Stimulated activated naive CD8-positive, alpha-beta T cell treated with anti-CD3 and anti-CD28 coated beads, Interleukin-15, Interleukin-2, amounts not matched to agents 100 U/mL and 50 U/mL, for 24 hours (primary cell): ENCODE measurements around the gene CHMP1A.

ENCODE experiments used
- ATAC-seq: fragments of 150-1000 bp; cut with Tn5 transposase; one replicate; pipeline ENCODE4 v1.10.0; 2021
- DNase-seq: peaks from one replicate; pipeline ENCODE4 v3.0.0; 2021

CHMP1A gene

GRCh38 chr16:89623511-89624261, 33.8 kb downstream of the CHMP1A start:
- DNase-seq (no peak), ATAC-seq (no peak)

- ATAC-seq: no peak
- DNase-seq: no peak
Measured at GRCh38 chr16:89621698-89622409, 35.7 kb downstream of the CHMP1A start.

GRCh38 chr16:89621136-89621697, 36.3 kb downstream of the CHMP1A start:
- ATAC-seq (no peak), DNase-seq (no peak)

GRCh38 chr16:89620406-89620841, 37.1 kb downstream of the CHMP1A start:
- DNase-seq: no peak
- no peak for ATAC-seq

- DNase-seq (no peak), ATAC-seq (no peak)
Measured at GRCh38 chr16:89619840-89620239, 37.7 kb downstream of the CHMP1A start.

GRCh38 chr16:89618109-89618998, 39.2 kb downstream of the CHMP1A start:
- ATAC-seq (no peak), DNase-seq (no peak)

GRCh38 chr16:89617036-89617435, 40.5 kb downstream of the CHMP1A start:
- DNase-seq: no peak
- ATAC-seq: no peak

DNA sequence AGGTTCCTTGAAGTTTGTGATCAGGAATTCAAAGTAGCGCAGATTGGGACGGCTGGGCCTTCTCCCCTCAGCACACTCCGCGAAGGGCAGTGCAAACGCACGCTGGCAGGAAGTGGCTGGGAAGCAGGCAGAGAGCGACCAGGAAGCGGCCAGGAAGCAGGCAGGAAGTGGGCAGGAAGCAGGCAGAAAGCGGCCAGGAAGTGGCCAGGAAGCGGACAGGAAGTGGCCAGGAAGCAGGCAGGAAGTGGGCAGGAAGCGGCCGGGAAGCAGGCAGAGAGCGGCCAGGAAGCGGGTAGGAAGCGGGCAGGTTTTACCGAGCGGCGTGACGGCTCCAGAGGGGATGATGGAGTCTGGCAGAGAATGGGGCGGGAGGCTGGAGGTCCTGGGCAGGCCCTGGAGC, 40.9 kb downstream of the CHMP1A start:
- ATAC-seq (no peak), DNase-seq (no peak)

GRCh38 chr16:89615596-89616090, 41.9 kb downstream of the CHMP1A start:
- DNase-seq: peak; percentile 52

DNA sequence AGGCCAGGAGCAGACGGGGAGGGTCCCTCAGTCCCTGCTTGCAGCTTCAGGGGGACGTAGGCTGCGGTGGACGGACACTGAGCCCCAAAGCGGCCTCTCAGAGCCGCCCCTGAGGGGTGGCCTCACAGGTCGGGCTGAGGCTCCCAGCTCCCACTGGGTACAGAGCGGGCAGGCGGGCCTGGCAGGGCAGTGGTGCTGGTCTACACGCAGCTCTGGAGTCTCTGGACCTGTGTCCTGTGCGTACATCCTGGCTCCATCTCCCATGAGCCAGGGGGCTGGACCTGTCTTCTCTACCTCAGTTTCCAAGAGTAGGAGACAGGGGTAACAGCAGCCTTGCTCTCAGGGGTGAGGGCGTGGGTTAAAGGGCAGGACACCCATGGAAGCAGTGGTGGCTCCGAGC, 42.3 kb downstream of the CHMP1A start:
- DNase-seq (no peak), ATAC-seq (no peak)

More at GRCh38 chr16:89615596-89616090, 41.9 kb downstream of the CHMP1A start:
- ATAC-seq: no peak

GRCh38 chr16:89613954-89614459, 43.5 kb downstream of the CHMP1A start:
- ATAC-seq: no peak
- DNase-seq: no peak

DNA sequence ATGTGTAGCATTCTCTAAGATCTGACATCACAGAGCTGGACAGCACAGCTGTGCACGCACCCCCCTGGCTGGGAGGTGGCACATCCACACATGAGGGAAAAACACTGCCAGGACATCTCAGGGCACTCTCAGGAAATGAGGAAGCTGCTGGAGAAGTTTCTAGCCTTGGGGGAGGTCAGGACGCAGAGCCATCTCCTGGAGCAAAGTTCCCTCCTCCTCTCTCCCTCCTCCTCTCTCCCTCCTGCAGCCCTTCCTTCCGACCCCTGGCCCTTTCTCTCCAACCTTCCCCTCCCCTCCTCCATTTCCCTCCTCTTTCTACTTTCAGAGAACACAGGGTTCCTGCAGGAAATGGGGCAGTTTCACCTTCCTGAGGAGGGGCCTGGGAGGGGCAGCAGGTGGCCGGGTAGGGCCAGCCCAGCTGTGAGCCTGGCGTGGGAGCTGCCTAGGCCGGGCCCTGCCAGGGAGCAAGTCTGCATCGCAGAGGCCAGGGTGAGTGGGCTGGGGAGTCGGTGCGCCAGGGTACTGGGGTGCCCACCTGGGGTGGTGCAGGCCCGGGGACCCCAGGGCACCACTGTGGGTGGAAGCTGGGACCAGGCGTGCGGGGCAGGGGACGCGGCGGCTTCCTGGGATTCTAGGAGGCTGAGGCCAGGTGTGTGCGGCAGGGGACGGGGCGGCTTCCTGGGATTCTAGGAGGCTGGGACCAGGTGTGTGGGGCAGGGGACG, 44.1 kb downstream of the CHMP1A start, which contains the start of gene DPEP1:
Gene DPEP1 (plus strand): TSS at position 412 of the 723 bp plus-strand sequence. CDS start 16,769 bp downstream, outside the sequence.
- DNase-seq: no peak
- ATAC-seq: no peak

DNA sequence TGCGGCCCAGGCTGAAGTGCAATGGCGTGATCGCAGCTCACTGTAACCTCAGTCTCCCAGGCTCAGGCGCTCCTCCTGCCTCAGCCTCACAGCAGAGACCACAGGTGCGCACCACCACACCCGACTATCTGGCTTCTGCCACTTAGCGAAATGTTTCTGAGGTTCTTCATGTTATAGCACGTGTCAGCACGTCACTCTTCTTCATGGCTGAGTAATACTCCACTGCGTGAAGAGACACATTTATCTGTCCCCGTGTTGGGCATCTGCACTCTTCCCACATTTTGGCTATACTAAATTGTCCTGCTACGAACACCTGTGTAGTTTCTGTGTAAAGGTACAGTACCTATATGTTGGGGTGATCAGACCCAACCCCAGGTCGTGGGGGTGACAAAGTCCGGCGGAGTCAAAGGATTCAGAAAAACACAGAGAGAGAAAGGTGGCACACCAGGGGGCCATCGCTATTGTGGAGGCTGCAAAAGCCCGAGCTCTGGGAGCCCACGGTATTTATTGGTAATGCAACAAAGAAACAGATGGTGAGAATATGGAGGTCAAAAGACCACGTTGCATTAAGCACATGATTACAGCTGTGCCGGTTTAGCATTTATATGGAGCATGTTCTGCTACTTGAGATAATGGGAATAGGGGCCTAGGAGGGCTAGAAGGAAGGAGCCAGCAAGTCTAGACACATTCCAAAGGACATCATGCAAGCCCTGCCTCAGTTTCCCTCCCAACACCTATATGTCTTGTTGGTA, 44.9 kb downstream of the CHMP1A start:
- DNase-seq: no peak

DNA sequence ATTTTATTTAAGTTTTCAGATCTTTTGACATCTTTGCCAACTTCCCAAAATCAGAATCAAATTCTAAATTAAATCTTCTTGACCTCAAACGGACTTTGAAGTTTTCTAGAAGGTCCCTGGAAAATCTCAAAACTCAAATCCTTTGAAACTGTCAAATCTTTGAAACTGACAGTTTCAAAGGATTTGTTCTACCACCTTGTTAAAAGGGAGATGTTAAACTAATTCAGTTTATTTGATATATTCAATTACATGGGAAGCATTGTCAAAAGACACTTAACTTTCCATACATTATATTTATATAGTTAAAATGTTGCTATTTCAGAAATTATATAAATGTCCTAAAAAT, 47.4 kb downstream of the CHMP1A start:
- DNase-seq: no peak
- ATAC-seq: no peak

More for the DNA sequence above, 44.9 kb downstream of the CHMP1A start:
- no peak for ATAC-seq

DNA sequence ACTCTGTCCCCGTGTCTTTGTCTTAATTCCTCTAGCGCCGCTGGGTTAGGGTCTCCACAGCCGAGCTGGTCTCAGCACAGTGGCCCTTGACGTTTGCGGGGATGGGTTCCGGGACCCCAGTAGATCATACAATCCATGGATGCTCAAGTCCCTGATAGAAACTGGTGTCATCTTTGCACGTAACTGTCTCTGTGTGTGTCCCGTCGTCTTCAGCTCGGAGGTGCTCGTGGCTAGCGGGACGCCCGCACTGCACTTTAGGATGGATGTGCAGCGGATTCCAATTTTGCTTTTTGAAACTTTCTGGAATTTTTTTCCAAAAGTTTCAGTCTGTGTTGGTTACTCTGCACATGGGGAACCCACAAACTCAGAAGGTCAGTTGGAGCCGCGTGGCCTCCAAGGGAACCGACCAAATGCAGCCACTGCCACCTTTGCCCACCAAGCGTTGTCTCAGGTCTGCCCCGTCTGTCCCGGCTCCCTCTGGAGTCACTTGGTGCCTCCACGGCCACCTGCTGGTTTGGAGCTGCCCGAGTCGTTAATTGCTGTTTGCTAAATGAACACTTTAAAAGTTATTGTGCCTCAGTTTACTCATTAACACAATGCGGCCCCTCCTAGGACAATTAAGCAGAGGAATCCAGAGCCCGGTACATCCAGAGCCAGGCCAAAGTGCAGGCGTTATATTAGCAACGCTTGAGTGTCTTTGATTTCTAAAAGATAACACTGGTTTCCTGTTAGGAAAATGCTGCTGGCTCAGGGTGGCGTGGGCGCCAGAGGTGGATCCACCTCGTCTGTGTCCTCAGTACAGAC, 49.4 kb downstream of the CHMP1A start:
- DNase-seq: no peak
- no peak for ATAC-seq

DNA sequence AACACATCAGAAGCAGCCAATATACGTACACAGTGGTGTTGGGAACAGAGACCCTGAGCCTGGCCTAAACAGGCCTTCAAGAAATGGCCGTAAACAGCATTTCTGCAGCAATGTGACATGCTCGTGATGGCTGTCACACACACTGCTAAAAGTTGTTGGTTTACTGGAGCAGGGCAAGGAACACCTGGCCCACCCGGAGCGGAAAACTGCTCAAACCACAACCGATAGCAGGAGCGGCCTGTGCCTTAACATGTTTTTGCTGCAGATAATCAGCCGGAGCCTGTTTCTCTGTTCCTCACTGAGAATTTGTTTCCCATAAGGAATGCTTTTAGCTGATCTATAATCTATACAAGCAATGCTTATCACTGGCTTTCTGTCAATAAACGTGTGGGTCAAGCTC, 50.1 kb downstream of the CHMP1A start:
- DNase-seq: no peak
- no peak for ATAC-seq

- DNase-seq (no peak), ATAC-seq (no peak)
Measured at GRCh38 chr16:89606006-89606405, 51.5 kb downstream of the CHMP1A start.

- ATAC-seq (no peak), DNase-seq (no peak)
Measured at GRCh38 chr16:89605186-89605970, 52.1 kb downstream of the CHMP1A start.

DNA sequence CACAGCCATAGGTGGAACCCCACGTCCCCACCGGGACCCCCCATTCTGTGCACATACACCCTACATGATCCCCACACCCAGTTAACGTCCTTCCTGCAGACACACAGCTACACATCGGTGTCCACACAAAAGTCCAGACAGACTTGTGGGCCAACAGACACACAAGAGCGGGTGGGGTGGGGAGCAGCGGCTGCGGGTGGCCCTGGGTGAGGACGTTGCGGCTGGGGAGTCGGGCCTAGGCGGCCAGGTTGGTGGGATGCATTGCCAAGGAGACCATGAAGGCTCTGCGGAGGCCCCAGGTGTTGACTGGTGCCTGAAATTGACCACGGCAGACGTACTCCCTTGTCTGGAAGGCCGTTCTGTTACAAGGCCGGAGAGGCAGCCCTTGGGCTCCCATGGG, 52.7 kb downstream of the CHMP1A start:
- ATAC-seq (no peak), DNase-seq (no peak)
